MG63 (cell line): ENCODE results near the gene SLC25A13. TPM values are rescaled to one million over a fixed set of nuclear protein-coding genes. Genes with fewer than 3 reads are reported as not detected.

Experiments used
- DNase-seq: peaks from one replicate; pipeline ENCODE4 v3.0.0-alpha.2; 2020
- H3K27me3 ChIP-seq: fragments of 250-450 bp; sonication (Bioruptor Pico); 2 replicates; pipeline ENCODE4 v1.5.1; 2020; ENCODE audit warnings: mild to moderate bottlenecking, moderate library complexity
- H3K36me3 ChIP-seq: fragments of 250-450 bp; sonication (Bioruptor Pico); 2 replicates; pipeline ENCODE4 v1.5.1; 2020; ENCODE audit warnings: mild to moderate bottlenecking, moderate library complexity
- H3K4me3 ChIP-seq: fragments of 250-450 bp; sonication (Bioruptor Pico); 2 replicates; pipeline ENCODE4 v1.5.1; 2020; ENCODE audit warnings: mild to moderate bottlenecking, moderate library complexity
- H3K9me3 ChIP-seq: fragments of 250-450 bp; sonication (Bioruptor Pico); 2 replicates; pipeline ENCODE4 v1.5.1; 2020; ENCODE audit warnings: mild to moderate bottlenecking, moderate library complexity
- total RNA-seq: library from RNA; depleted of rRNA; stranded (reverse); fragments of >200 nt; shearing (Covaris generic); gene quantifications from 2 replicates; pipeline ENCODE4 v1.2.3, GENCODE V29; 2014; ENCODE audit warnings: low replicate concordance

SLC25A13 gene
- total RNA-seq, 1 experiment from 2014 or later, result 12.4 TPM

GRCh38 chr7:96282835-96283234 is 39.1 kb downstream of the SLC25A13 start:
- H3K27me3 ChIP-seq, result no peaks in the 10 kb centered on the region
- no peak overlapping the region for H3K4me3 ChIP-seq
- H3K36me3 ChIP-seq, result no peaks in the 10 kb centered on the region
- no peak for DNase-seq
- H3K9me3 ChIP-seq, result no peaks in the 10 kb centered on the region

- Histone ChIP-seq H3K9me3 (no peaks in the 10 kb centered on the region), H3K36me3 (peaks cover 13% of the 10 kb centered on the region), H3K27me3 (no peaks in the 10 kb centered on the region), H3K4me3 (no peak overlapping the region)
- no peak for DNase-seq
These were observed 44.0 kb downstream of the SLC25A13 start for GRCh38 chr7:96277921-96278320.

GRCh38 chr7:96276019-96276418 is 45.9 kb downstream of the SLC25A13 start:
- peaks cover 13% of the 10 kb centered on the region for H3K36me3 ChIP-seq
- no peaks in the 10 kb centered on the region for H3K9me3 ChIP-seq
- H3K27me3 ChIP-seq, result no peaks in the 10 kb centered on the region
- no peak overlapping the region for H3K4me3 ChIP-seq
- no peak for DNase-seq

GRCh38 chr7:96273716-96274115 is 48.2 kb downstream of the SLC25A13 start:
- Histone ChIP-seq H3K27me3 (no peaks in the 10 kb centered on the region), H3K36me3 (peaks cover 13% of the 10 kb centered on the region), H3K9me3 (no peaks in the 10 kb centered on the region), H3K4me3 (no peak overlapping the region)
- no peak for DNase-seq

- Histone ChIP-seq H3K9me3 (no peaks in the 10 kb centered on the region), H3K4me3 (no peak overlapping the region), H3K27me3 (no peaks in the 10 kb centered on the region), H3K36me3 (no peaks in the 10 kb centered on the region)
- DNase-seq, result no peak
These were observed 52.5 kb downstream of the SLC25A13 start for GRCh38 chr7:96269246-96269994.

GRCh38 chr7:96266580-96266979 is 55.3 kb downstream of the SLC25A13 start:
- no peak for DNase-seq
- H3K27me3 ChIP-seq, result no peaks in the 10 kb centered on the region
- no peak overlapping the region for H3K4me3 ChIP-seq
- no peaks in the 10 kb centered on the region for H3K9me3 ChIP-seq
- no peaks in the 10 kb centered on the region for H3K36me3 ChIP-seq

- H3K4me3 ChIP-seq, result no peak overlapping the region
- no peak for DNase-seq
- H3K27me3 ChIP-seq, result no peaks in the 10 kb centered on the region
- H3K36me3 ChIP-seq, result no peaks in the 10 kb centered on the region
- no peaks in the 10 kb centered on the region for H3K9me3 ChIP-seq
These were observed 55.9 kb downstream of the SLC25A13 start for GRCh38 chr7:96266015-96266414.

- Histone ChIP-seq H3K9me3 (no peaks in the 10 kb centered on the region), H3K36me3 (no peaks in the 10 kb centered on the region), H3K4me3 (no peak overlapping the region), H3K27me3 (no peaks in the 10 kb centered on the region)
- DNase-seq, result no peak
These were observed 67.9 kb downstream of the SLC25A13 start for GRCh38 chr7:96253964-96254363.

- no peak for DNase-seq
- H3K36me3 ChIP-seq, result no peaks in the 10 kb centered on the region
- H3K27me3 ChIP-seq, result no peaks in the 10 kb centered on the region
- H3K9me3 ChIP-seq, result no peaks in the 10 kb centered on the region
- H3K4me3 ChIP-seq, result no peak overlapping the region
These were observed 68.5 kb downstream of the SLC25A13 start for GRCh38 chr7:96253441-96253840.

- DNase-seq, result no peak
- H3K36me3 ChIP-seq, result no peaks in the 10 kb centered on the region
- H3K9me3 ChIP-seq, result no peaks in the 10 kb centered on the region
- no peaks in the 10 kb centered on the region for H3K27me3 ChIP-seq
- H3K4me3 ChIP-seq, result no peak overlapping the region
These were observed 71.0 kb downstream of the SLC25A13 start for GRCh38 chr7:96250776-96251361.

- DNase-seq, result no peak
These were observed 73.5 kb downstream of the SLC25A13 start for GRCh38 chr7:96248405-96248804.

GRCh38 chr7:96246919-96247318 is 75.0 kb downstream of the SLC25A13 start:
- no peak overlapping the region for H3K4me3 ChIP-seq
- DNase-seq, result no peak

More at GRCh38 chr7:96248405-96248804, 73.5 kb downstream of the SLC25A13 start:
- Histone ChIP-seq H3K27me3 (no peaks in the 10 kb centered on the region), H3K9me3 (no peaks in the 10 kb centered on the region), H3K36me3 (no peaks in the 10 kb centered on the region), H3K4me3 (no peak overlapping the region)

GRCh38 chr7:96244992-96245292 is 77.0 kb downstream of the SLC25A13 start:
- no peaks in the 10 kb centered on the region for H3K36me3 ChIP-seq
- no peaks in the 10 kb centered on the region for H3K27me3 ChIP-seq
- no peaks in the 10 kb centered on the region for H3K9me3 ChIP-seq
- DNase-seq, result no peak
- no peak overlapping the region for H3K4me3 ChIP-seq

More at GRCh38 chr7:96246919-96247318, 75.0 kb downstream of the SLC25A13 start:
- Histone ChIP-seq H3K36me3 (no peaks in the 10 kb centered on the region), H3K9me3 (no peaks in the 10 kb centered on the region), H3K27me3 (no peaks in the 10 kb centered on the region)

- no peaks in the 10 kb centered on the region for H3K9me3 ChIP-seq
- no peak for DNase-seq
- H3K27me3 ChIP-seq, result no peaks in the 10 kb centered on the region
- H3K36me3 ChIP-seq, result no peaks in the 10 kb centered on the region
- no peak overlapping the region for H3K4me3 ChIP-seq
These were observed 77.5 kb downstream of the SLC25A13 start for GRCh38 chr7:96244244-96244991.

- H3K9me3 ChIP-seq, result no peaks in the 10 kb centered on the region
- H3K27me3 ChIP-seq, result no peaks in the 10 kb centered on the region
- no peaks in the 10 kb centered on the region for H3K36me3 ChIP-seq
- no peak for DNase-seq
- H3K4me3 ChIP-seq, result no peak overlapping the region
These were observed 78.7 kb downstream of the SLC25A13 start for GRCh38 chr7:96243241-96243640.

GRCh38 chr7:96241855-96242254 is 80.0 kb downstream of the SLC25A13 start:
- no peaks in the 10 kb centered on the region for H3K9me3 ChIP-seq
- no peak for DNase-seq
- H3K36me3 ChIP-seq, result no peaks in the 10 kb centered on the region
- no peaks in the 10 kb centered on the region for H3K27me3 ChIP-seq
- H3K4me3 ChIP-seq, result no peak overlapping the region

GRCh38 chr7:96238976-96239766 is 82.7 kb downstream of the SLC25A13 start:
- no peaks in the 10 kb centered on the region for H3K27me3 ChIP-seq
- no peaks in the 10 kb centered on the region for H3K9me3 ChIP-seq
- H3K4me3 ChIP-seq, result no peak overlapping the region
- H3K36me3 ChIP-seq, result no peaks in the 10 kb centered on the region
- no peak for DNase-seq
